Astrocyte of the cerebellum (primary cell): Measurements from ENCODE around the gene TFE3.

Experiments used
- DNase-seq: peaks from one replicate; pipeline ENCODE4 v3.0.0-alpha.2; 2011; ENCODE audit warnings: low read depth
- H3K4me3 ChIP-seq: 2 replicates; pipeline ENCODE4 v1.5.1; 2011; ENCODE audit warnings: mild to moderate bottlenecking, low read depth, low read length, moderate library complexity
- CTCF ChIP-seq: IDR thresholded peaks from 2 replicates; pipeline ENCODE4 v1.5.1; 2012; ENCODE audit warnings: low read length, low read depth, moderate library complexity, mild to moderate bottlenecking; ENCODE audit errors: missing control alignments
- in situ Hi-C: cut with HindIII; loops from 2 replicates; pipeline ENCODE4 v1.10.0; 2017; ENCODE audit warnings: low sequenced_read_pairs

Gene TFE3

DNA sequence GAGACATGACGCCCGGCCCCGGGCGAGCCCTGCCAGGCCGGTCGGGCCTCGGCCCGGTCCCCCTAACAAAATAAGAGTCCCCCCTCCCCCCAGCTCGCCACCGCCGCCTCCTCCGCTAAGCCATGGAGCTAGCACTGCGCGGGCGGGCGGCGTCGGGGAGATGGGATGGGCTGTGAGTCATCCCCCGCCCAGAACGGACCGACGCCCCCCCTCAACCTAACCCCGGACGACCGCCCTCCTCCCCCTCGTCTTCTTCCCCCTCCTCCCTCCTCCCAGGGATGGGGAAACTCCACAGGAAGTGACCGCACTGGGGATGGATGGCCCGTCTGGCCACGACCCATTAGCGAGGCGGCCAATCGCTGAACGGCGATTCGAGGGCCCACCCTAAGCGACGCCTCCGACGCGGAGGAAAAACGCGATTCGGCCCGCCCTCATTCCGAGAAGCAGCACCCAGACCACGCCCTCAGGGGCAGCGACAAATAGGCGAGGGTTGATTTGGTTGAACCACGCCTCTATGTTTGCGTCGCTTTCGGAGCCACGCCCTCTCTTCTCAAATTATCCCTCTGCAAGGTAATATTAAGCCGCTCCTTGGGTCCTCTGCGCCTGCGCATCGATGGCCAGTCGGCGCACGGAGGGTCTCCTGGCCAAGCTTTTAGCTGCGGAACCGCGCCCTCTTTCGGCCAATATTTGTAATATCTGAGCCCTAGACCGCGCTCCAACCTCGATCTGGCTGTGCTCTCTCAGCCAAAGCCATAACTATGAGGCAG, at the start of gene TFE3:
Gene TFE3 (minus strand): TSS at position 138 of the 767 bp plus-strand sequence. CDS start 131 bp downstream, at position 7.
- TF ChIP-seq CTCF: peak; percentile 57
- DNase-seq: peak; percentile 97
- in situ Hi-C loops: no loop called here

DNA sequence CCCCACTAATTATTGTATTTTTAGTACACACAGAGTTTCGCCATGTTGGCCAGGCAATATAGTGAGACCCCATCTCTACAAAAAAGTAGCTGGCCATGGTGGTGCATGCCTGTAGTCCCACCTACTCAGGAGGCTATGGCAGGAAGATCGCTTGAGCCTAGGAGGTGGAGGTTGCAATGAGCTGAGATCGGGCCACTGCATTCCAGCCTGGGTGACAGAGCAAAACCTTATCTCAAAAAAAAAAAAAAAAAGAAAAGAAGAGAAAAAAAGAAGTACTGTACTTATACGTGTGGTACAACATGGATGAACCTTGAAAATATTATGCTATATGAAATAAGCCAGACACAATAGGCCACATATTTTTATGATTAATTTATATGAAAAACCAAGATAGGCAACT, 46.4 kb upstream of the TFE3 start:
- TF ChIP-seq CTCF: no peak
- in situ Hi-C loops: no loop called here
- DNase-seq: no peak
- H3K4me3 ChIP-seq: no peak overlapping the region

More for the DNA sequence above, at the start of gene TFE3:
- peak within 1 kb of the TSS; percentile 70 for H3K4me3 ChIP-seq

GRCh38 chrX:49082271-49082871, 39.2 kb upstream of the TFE3 start:
- no peak for DNase-seq
- in situ Hi-C loops: no loop called here
- H3K4me3 ChIP-seq: no peak overlapping the region
- TF ChIP-seq CTCF: no peak

DNA sequence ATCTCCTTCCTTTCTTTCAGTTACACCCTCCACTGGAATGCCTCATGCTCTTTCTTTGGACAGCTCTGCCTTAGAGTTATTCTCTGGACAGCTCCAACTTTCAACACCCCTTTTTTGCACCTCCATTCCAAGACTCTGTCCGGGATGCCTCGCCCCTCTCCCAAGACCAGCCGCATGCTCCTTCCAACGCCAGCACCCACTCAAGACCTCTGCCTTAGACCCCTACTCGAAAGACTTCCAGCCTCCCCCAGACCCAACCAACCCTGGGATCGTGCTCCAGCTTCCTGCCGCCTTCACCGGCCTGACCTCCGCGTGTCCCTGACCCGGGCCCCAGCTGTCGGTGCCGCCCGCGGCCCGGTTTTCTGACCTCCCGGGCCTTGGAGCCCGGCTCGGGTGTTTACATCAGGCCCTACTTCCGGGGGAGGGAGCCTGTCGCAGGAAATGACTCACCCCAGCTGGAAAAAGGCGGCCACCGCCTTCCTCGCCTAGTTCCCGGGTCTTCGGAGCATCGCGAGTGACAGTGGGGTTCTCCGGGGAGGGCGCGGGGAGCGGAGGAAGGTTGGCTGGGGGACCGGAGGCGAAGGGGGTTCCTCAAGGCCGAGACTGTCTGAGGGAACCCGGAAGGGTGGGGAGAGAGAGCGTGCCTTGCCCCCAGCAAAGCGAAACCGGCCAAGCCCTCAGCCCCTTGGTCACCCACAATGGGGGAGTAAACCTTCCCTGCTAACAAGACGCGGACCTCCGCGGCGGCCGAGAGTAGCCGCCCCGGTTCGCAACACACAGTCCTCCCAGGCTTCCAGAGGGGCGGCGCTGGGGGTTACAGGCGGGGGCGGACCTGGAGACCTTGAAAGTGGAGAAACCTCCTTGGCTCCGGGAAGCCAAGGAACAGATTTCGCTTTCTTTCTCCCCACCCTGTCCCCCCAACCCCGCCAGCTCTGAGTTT, 36.6 kb upstream of the TFE3 start, which contains the start of gene WDR45:
Gene WDR45 (minus strand): TSS at position 399 of the 940 bp plus-strand sequence. CDS start 1,792 bp downstream, outside the sequence.
- H3K4me3 ChIP-seq: peak within 1 kb of the TSS; percentile 63
- DNase-seq: peak; percentile 19
- TF ChIP-seq CTCF: no peak
- in situ Hi-C loops: no loop called here

DNA sequence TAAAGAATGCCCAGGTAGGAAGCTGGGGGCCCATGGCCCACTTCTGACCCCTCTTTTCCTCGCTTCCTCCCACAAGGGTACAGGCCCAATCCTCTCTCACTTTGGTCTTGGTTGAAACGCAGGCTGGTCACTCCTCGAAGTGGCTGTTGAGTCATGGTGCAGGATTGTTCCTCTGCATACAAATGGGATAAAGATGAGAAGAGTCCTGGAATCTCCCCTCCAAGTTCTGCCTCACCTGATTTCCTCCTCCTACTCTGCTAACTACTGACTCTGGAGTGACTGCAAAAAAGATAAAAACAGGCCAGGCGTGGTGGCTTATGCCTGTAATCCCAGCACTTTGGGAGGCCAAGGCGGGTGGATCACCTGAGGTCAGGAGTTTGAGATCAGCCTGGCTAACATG, 34.8 kb upstream of the TFE3 start:
- in situ Hi-C loops: no loop called here
- TF ChIP-seq CTCF: no peak
- no peak overlapping the region for H3K4me3 ChIP-seq
- no peak for DNase-seq

DNA sequence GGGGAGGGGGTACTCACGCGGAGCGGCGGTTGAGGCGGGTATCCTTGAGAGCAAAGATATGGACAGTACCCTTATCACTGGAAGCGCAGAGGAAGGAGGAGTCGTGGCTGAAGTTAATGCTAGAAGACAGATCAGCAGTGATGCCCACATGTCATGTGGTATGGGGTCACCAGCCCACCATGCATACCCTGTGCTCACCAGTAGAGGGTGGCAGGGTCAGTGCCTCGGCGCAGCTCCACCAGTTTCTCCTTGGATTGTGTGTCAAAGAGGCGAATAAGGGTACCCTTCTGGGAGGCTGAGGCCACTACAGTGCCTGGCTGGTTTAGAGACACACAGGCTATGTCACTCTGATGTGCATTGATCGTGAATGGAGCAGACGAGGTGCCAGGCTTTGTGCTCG, 32.2 kb upstream of the TFE3 start:
- no peak overlapping the region for H3K4me3 ChIP-seq
- peak; percentile 7 for TF ChIP-seq CTCF
- DNase-seq: no peak
- in situ Hi-C loops: no loop called here
